HEK293T (cell line): ENCODE measurements around the gene SLC30A10.
"Not testable (repeated sequence)": the region's sequence is repeated elsewhere in the genome, so short reads cannot be mapped to it uniquely, and the experiment has no call there.

Source experiments
- ARNT ChIP-seq: fragments of 450-650 bp; IDR thresholded peaks from 2 replicates; pipeline ENCODE4 v1.6.1; 2017; ENCODE audit warnings: mild to moderate bottlenecking
- BHLHE40 ChIP-seq: fragments of 450-650 bp; IDR thresholded peaks from 2 replicates; pipeline ENCODE4 v1.6.1; 2016; ENCODE audit warnings: mild to moderate bottlenecking, moderate library complexity, borderline replicate concordance
- CTBP1 ChIP-seq: fragments of 450-650 bp; IDR thresholded peaks from 2 replicates; pipeline ENCODE4 v1.6.1; 2016; ENCODE audit warnings: borderline replicate concordance
- ELF4 ChIP-seq: fragments of 450-650 bp; IDR thresholded peaks from 2 replicates; pipeline ENCODE4 v1.6.1; 2017; ENCODE audit warnings: antibody characterized with exemption
- FOXK2 ChIP-seq: fragments of 450-650 bp; IDR thresholded peaks from 2 replicates; pipeline ENCODE4 v1.6.1; 2016; ENCODE audit warnings: mild to moderate bottlenecking
- FOXM1 ChIP-seq: fragments of 450-650 bp; IDR thresholded peaks from 2 replicates; pipeline ENCODE4 v1.6.1; 2017; ENCODE audit warnings: mild to moderate bottlenecking, borderline replicate concordance
- HDGF ChIP-seq: fragments of 450-650 bp; IDR thresholded peaks from 2 replicates; pipeline ENCODE4 v1.6.1; 2017; ENCODE audit warnings: antibody characterized with exemption, borderline replicate concordance
- L3MBTL2 ChIP-seq: fragments of 450-650 bp; conservative IDR thresholded peaks from 2 replicates; pipeline ENCODE4 v1.6.1; 2016; ENCODE audit warnings: mild to moderate bottlenecking
- NFRKB ChIP-seq: fragments of 450-650 bp; IDR thresholded peaks from 2 replicates; pipeline ENCODE4 v1.6.1; 2016; ENCODE audit warnings: mild to moderate bottlenecking, moderate library complexity
- SP1 ChIP-seq: fragments of 450-650 bp; IDR thresholded peaks from 2 replicates; pipeline ENCODE4 v1.6.1; 2017
- SUZ12 ChIP-seq: fragments of 450-650 bp; IDR thresholded peaks from 2 replicates; pipeline ENCODE4 v1.6.1; 2016; ENCODE audit warnings: mild to moderate bottlenecking
- TARDBP ChIP-seq: fragments of 450-650 bp; IDR thresholded peaks from 2 replicates; pipeline ENCODE4 v1.6.1; 2016
- TF ChIP-seq, protein P1 (sequence below): fragments of 450-650 bp; IDR thresholded peaks from 2 replicates; pipeline ENCODE4 v1.6.1; 2016

DNA sequence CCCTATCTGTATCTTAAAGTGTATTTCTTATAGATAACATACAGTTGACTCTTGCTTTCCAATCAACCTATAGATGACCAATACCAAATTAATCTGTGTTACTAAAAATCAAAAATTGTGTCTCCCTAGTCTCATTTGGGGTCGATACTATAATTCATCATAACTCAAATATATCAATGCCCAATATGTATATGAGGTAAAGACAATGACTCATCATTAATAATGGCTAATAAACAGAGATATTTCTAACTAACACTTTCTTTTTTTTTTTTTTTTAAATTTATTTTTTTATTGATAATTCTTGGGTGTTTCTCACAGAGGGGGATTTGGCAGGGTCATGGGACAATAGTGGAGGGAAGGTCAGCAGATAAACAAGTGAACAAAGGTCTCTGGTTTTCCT, 55.8 kb downstream of the SLC30A10 start:
- TF ChIP-seq, protein P1, sequence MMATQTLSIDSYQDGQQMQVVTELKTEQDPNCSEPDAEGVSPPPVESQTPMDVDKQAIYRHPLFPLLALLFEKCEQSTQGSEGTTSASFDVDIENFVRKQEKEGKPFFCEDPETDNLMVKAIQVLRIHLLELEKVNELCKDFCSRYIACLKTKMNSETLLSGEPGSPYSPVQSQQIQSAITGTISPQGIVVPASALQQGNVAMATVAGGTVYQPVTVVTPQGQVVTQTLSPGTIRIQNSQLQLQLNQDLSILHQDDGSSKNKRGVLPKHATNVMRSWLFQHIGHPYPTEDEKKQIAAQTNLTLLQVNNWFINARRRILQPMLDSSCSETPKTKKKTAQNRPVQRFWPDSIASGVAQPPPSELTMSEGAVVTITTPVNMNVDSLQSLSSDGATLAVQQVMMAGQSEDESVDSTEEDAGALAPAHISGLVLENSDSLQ, result not testable (repeated sequence)
- not testable (repeated sequence) for TF ChIP-seq SP1, FOXK2, BHLHE40, ELF4, FOXM1, NFRKB, SUZ12, L3MBTL2, CTBP1, TARDBP, HDGF, ARNT
